Measurements from ENCODE around the gene BMP7.
A peak's percentile ranks its signal among the peaks of the same experiment; 100 is the strongest.

Gene BMP7

DNA sequence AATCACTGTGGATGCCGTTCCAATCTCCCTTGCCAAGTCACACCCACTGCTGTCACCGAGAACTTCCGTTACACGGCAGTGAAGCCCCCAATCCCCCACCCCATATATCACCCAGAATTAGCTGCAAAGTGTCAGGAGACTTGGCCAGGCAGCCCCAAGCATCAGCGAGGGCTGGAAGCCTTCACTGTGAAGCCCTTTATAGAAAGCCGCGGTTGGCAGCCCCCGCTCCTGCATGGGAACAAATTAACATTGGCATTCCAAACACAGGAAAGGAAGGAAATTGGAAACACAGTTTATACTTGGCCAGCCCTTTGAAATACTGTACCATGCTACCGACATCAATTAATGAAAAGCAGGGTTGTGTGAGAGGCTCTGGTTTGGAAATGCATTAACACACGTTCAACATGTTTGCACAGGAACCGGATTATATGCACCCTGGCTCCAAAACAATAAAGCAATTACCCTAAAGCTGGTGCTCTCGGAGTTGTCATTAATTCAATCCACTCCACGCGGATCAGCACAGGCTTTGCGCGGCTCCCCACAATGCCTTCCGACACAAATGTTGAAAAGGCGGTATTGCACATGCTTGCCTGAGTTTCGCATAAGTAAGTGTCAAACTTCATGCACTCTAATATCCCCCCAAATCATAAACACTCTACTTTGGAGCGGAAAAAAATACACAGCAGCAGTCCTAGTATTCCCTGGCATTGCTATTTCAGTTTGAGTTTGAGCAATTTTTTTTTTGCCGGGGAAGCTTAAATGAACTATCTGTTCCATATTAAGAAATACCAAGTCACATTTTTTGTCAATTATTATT is 7.1 kb downstream of the BMP7 start:
- CTCF ChIA-PET = interaction anchor here (0.6 to 0.7 kb wide), 2 partner anchors 73 to 123 kb away, joined by 3 read pairs; no protein-coding TSS in a partner anchor

DNA sequence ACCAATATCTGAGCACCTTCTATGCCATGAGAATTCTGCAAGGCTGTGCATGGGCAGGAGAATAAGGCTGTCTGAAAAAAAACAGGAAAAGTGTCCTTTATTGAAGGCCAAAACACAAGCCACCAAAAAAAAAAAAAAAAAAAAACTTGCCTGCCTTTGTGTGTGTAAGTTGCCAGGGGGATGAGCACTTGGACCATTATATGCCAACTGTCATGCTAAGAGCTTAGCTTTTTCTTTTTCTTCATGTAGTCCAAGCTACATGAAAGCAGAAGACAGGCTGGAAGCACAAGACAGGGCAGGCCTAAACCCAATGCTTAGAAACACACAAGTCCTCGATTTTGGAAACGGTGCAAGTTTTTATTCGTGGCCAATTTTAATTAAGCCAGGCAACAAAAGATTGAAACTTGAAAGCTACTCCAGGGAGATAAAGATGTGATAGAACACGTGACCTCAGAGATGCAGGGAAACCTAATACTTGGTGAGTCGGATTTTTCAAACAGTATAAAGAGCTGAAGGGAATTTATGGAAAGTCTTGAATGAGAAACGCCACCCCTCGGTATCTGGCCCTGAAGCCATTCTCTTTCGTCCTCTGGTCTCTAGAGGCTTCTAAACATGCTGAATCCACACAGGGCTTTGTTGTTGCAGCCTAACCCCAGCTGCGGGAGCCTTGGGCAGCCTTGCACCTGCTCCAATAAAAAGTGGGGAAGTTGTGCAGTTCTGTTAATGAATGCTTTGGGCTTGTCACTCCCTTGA is 8.6 kb downstream of the BMP7 start:
- Histone ChIP-seq H3K27ac (ENCODE audit: extremely low read depth, low read depth, low read length) (0 out of 2 replicates have a peak overlapping the region, but pooled peaks have one; percentile 8), H3K36me3 (ENCODE audit: control insufficient read depth in 2 of 2, insufficient read depth in 1 of 2, low read length in 2 of 2) (no peaks in the 10 kb centered on the region), H3K9me3 (ENCODE audit: control insufficient read depth, insufficient read depth, low read depth, low read length) (no peaks in the 10 kb centered on the region), H3K4me1 (ENCODE audit: control insufficient read depth, insufficient read depth, low read length) (peaks cover 28% of the 10 kb centered on the region), H3K4me3 (ENCODE audit: low read depth, low read length) (no peak overlapping the region)
- ChIA-PET POLR2A (interaction anchor here (0.7 kb wide), 1 partner anchor 14 kb away, joined by 5 read pairs; no protein-coding TSS in a partner anchor), CTCF (interaction anchor here (0.6 to 0.7 kb wide), 3 partner anchors 31 to 422 kb away, joined by 3 to 4 read pairs (median 3); no protein-coding TSS in a partner anchor)
- TF ChIP-seq ZNF660 (tag by site-specific recombination; IDR thresholded peaks at IDR 0.05) = no peak
- 0 out of 2 replicates have a peak, but pooled peaks have one; percentile 9 for TF ChIP-seq GLI2 (tag by site-specific recombination; IDR thresholded peaks at IDR 0.05; ENCODE audit: borderline replicate concordance, low read depth)
- no peak for TF ChIP-seq KLF17 (tag by site-specific recombination; IDR thresholded peaks at IDR 0.05)
- TF ChIP-seq OVOL3 (tag by site-specific recombination; IDR thresholded peaks at IDR 0.05) = peak; percentile 83
- TF ChIP-seq ZNF311 (tag by site-specific recombination; IDR thresholded peaks at IDR 0.05; ENCODE audit: borderline replicate concordance) = no peak
- peak; percentile 64 for TF ChIP-seq PRDM1 (tag by site-specific recombination; IDR thresholded peaks at IDR 0.05)
- peak; percentile 85 for TF ChIP-seq ZSCAN30 (tag by site-specific recombination; IDR thresholded peaks at IDR 0.05)
- TF ChIP-seq, protein P1, sequence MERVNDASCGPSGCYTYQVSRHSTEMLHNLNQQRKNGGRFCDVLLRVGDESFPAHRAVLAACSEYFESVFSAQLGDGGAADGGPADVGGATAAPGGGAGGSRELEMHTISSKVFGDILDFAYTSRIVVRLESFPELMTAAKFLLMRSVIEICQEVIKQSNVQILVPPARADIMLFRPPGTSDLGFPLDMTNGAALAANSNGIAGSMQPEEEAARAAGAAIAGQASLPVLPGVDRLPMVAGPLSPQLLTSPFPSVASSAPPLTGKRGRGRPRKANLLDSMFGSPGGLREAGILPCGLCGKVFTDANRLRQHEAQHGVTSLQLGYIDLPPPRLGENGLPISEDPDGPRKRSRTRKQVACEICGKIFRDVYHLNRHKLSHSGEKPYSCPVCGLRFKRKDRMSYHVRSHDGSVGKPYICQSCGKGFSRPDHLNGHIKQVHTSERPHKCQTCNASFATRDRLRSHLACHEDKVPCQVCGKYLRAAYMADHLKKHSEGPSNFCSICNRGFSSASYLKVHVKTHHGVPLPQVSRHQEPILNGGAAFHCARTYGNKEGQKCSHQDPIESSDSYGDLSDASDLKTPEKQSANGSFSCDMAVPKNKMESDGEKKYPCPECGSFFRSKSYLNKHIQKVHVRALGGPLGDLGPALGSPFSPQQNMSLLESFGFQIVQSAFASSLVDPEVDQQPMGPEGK (tag by site-specific recombination; IDR thresholded peaks at IDR 0.05) = no peak
- peak; percentile 61; the same call in 1 of the 2 replicates for TF ChIP-seq WT1 (tag by site-specific recombination; IDR thresholded peaks at IDR 0.05)

More for the DNA sequence above, 7.1 kb downstream of the BMP7 start:
- Histone ChIP-seq H3K4me1 (ENCODE audit: control insufficient read depth, insufficient read depth, low read length) (peaks cover 31% of the 10 kb centered on the region), H3K36me3 (ENCODE audit: control insufficient read depth in 2 of 2, insufficient read depth in 1 of 2, low read length in 2 of 2) (no peaks in the 10 kb centered on the region), H3K9me3 (ENCODE audit: control insufficient read depth, insufficient read depth, low read depth, low read length) (no peaks in the 10 kb centered on the region), H3K27ac (ENCODE audit: extremely low read depth, low read depth, low read length) (no peak overlapping the region; the same call in 1 of the 2 replicates), H3K4me3 (ENCODE audit: low read depth, low read length) (no peak overlapping the region)
- TF ChIP-seq ZNF600 (tag by site-specific recombination; IDR thresholded peaks at IDR 0.05) = peak; percentile 73
- TF ChIP-seq ZNF624 (tag by site-specific recombination; IDR thresholded peaks at IDR 0.05) = no peak
- TF ChIP-seq, protein P1 (tag by site-specific recombination; IDR thresholded peaks at IDR 0.05) = peak; percentile 42; the same call in 1 of the 2 replicates
- no peak for TF ChIP-seq ZNF623 (tag by site-specific recombination; IDR thresholded peaks at IDR 0.05)
- peak; percentile 87 for TF ChIP-seq OSR2 (tag by site-specific recombination; IDR thresholded peaks at IDR 0.05)
- no peak for TF ChIP-seq GLIS2 (tag by site-specific recombination; IDR thresholded peaks at IDR 0.05)
- no peak for TF ChIP-seq ZNF121 (tag by site-specific recombination; IDR thresholded peaks at IDR 0.05)
- TF ChIP-seq, protein P2, sequence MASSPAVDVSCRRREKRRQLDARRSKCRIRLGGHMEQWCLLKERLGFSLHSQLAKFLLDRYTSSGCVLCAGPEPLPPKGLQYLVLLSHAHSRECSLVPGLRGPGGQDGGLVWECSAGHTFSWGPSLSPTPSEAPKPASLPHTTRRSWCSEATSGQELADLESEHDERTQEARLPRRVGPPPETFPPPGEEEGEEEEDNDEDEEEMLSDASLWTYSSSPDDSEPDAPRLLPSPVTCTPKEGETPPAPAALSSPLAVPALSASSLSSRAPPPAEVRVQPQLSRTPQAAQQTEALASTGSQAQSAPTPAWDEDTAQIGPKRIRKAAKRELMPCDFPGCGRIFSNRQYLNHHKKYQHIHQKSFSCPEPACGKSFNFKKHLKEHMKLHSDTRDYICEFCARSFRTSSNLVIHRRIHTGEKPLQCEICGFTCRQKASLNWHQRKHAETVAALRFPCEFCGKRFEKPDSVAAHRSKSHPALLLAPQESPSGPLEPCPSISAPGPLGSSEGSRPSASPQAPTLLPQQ (tag by site-specific recombination; IDR thresholded peaks at IDR 0.05) = no peak
- no peak for TF ChIP-seq ZNF776 (tag by site-specific recombination; IDR thresholded peaks at IDR 0.05; ENCODE audit: borderline replicate concordance)
- peak; percentile 65 for TF ChIP-seq SCRT2 (tag by site-specific recombination; IDR thresholded peaks at IDR 0.05)
- peak; percentile 90 for TF ChIP-seq ZBTB44 (tag by site-specific recombination; IDR thresholded peaks at IDR 0.05)
- TF ChIP-seq MZF1 (tag by site-specific recombination; IDR thresholded peaks at IDR 0.05; ENCODE audit: borderline replicate concordance) = no peak
- no peak for TF ChIP-seq ZNF223 (tag by site-specific recombination; IDR thresholded peaks at IDR 0.05)
- no peak for TF ChIP-seq ATF2 (tag by site-specific recombination; IDR thresholded peaks at IDR 0.05; ENCODE audit: low read depth)
- POLR2A ChIA-PET = no interaction called here
